DMS153 treated with DMSO at 0.1 percent for 48 hours (cell line): ENCODE results near the gene NFATC2IP.
A peak's percentile ranks its signal among the peaks of the same experiment; 100 is the strongest.

Experiments used
- DNase-seq: peaks from one replicate; lab custom pipeline; 2025; ENCODE audit not compliant: unreplicated experiment; lab: John Stamatoyannopoulos, UW

The NFATC2IP gene

GRCh38 chr16:28950648-28951409, at the start of gene NFATC2IP:
TSS of gene NFATC2IP (plus strand) at chr16:28950937. CDS start at chr16:28951012, 75 bp downstream.
- peak; percentile 99 for DNase-seq

GRCh38 chr16:28901862-28902261, 48.9 kb upstream of the NFATC2IP start:
- DNase-seq, result no peak

DNA sequence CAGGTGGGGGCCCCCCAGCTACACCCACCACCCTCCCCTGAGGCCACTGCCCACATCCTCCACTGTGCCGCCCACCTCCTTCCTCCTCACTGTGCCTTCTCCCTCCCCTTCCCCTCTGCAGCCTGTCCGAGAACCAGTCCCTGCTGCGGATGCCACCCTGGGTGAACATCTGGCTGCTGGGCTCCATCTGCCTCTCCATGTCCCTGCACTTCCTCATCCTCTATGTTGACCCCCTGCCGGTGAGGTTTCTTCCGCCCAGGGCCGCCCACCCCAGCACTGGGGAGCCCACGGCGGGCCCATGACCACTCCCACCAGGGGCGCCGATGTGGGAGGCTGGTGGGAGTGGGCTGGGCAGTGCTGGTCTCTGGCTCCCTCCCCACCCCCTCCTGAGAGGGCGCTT, 47.8 kb upstream of the NFATC2IP start:
- DNase-seq, result no peak

- DNase-seq, result no peak
These were observed 47.2 kb upstream of the NFATC2IP start for GRCh38 chr16:28903344-28904042.

DNA sequence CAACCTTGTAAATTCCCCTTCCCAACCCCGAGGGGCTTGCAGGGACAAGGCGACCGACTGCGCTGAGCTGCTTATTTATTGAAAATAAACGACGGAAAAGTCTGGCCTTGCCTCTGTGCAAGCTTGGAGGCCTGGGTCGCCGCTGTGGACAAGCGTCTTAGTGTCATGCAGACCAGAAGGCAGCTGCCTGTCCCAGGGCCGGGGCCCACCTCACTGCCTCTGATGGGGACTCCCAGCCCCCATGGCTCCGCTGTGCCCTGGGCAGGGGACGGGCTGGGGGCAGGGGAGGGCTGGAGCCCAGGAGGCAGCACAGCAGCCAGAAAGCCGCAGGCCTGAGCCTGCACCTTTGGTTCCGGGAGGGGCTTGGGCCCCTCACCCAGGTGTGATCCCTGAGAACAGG, 46.4 kb upstream of the NFATC2IP start:
- no peak for DNase-seq

GRCh38 chr16:28904828-28905227, 45.9 kb upstream of the NFATC2IP start:
- no peak for DNase-seq

DNA sequence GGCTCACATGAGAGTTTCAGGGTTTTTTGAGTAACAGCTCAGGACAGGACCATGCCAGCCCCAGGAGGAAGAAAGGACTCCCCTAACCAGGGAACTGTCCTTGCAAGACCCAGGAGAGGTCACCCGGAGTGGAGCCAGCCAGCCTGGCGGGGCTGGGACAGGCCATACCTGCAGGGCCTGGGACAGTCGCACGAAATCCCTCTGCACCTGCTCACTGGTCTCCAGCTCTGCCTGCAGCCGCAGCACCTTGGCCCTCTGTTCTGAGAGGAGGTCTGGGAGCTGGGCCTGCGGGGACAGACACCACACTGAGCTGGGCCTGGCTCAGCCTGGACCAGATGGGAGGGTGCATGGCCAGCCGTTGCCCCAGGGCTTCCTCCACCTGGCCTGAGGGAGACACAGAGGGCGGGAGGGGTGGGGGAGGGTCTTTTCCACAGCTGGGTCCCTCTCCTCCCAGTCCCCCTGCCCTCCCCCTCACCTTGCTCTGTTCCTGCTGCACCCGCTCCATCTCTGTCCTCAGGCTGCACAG, 45.4 kb upstream of the NFATC2IP start:
- no peak for DNase-seq

- no peak for DNase-seq
These were observed 44.9 kb upstream of the NFATC2IP start for GRCh38 chr16:28905800-28906372.

- no peak for DNase-seq
These were observed 40.4 kb upstream of the NFATC2IP start for GRCh38 chr16:28910086-28911031.

- DNase-seq, result no peak
These were observed 38.2 kb upstream of the NFATC2IP start for GRCh38 chr16:28912558-28912957.

- DNase-seq, result no peak
These were observed 36.6 kb upstream of the NFATC2IP start for GRCh38 chr16:28913946-28914724.

DNA sequence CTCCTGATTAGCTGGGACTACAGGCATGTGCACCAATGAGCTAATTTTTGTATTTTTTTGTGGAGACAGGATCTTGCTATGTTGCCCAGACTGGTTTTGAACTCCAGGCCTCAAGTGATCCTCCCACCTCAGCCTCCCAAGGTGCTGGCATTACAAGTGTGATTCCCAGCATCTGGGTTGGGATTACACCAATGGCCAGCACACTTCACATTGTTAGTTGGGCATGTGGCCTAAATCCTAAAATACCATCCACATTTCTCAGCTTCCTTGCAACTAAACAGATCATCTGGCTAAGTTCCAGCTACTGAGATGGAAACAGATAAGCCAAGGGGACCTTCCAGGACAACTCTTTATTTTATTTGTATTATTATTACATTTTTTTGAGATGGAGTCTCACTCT, 35.6 kb upstream of the NFATC2IP start:
- no peak for DNase-seq

- DNase-seq, result no peak
These were observed 33.6 kb upstream of the NFATC2IP start for GRCh38 chr16:28917095-28917494.

- no peak for DNase-seq
These were observed 32.0 kb upstream of the NFATC2IP start for GRCh38 chr16:28918698-28919097.

DNA sequence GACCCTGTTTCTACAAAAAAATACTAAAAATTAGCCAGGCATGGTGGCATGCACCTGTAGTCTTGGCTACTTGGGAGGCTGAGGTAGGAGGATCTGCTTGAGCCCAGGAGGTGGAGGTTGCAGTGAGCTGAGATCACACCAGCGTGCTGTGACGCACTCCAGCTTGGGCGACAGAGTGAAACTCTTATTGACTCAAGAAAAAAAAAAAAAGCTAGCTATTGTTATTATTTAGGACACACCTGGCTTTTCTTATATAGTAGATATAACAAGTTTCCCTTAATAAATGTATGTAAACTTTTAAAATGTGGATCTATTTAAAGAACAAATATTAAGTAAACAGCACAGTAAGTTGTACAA, 27.5 kb upstream of the NFATC2IP start:
- no peak for DNase-seq

DNA sequence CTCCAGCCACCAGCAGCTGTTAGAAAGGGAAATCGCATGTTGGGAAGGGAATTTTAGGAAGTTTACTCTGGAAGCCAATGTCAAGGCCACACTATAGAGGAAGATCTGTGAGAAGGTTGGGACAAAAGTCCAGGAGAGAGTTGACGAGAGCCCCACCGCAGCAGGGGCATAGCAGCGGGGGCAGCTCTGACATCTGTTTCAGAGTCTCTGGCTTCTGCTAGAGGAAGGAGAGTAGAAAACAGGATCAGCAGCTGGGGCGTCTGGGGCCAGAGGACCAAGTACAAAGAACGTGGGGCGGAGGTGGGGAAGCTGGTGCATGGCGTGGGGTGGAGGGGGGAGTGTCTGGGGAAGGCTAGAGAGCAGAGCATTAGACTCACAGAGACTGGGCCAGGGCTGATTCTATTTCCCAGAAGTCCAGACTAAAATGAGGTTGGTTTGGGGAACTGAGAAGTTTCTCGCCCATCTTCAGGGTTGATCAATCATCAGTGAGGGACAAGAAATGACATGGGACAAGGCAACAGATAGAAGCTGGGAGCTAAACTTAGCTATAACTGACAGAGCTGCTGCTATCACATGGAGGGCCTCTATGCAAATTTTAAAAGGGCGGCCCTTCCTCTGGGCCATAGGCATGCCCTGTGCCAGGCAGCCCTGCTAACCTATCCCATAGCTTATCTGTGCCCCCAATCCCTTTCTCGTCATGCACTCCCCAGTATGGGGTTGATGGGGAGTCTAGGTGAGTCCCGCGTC, 26.9 kb upstream of the NFATC2IP start:
- no peak for DNase-seq

- no peak for DNase-seq
These were observed 26.4 kb upstream of the NFATC2IP start for GRCh38 chr16:28924399-28924761.

GRCh38 chr16:28924762-28925385, 25.9 kb upstream of the NFATC2IP start, which contains the start of gene RABEP2:
TSS of gene RABEP2 (minus strand) at chr16:28925238. CDS start at chr16:28925163, 75 bp downstream.
- DNase-seq, result peak; percentile 96
